Fibroblast of villous mesenchyme (primary cell): Measurements from ENCODE around the gene SLC25A31. TPM values are rescaled to one million over a fixed set of nuclear protein-coding genes. Genes with fewer than 3 reads are reported as not detected.

Source experiments
- DNase-seq: peaks from one replicate; pipeline ENCODE4 v3.0.0-alpha.2; 2010; ENCODE audit warnings: low read depth
- H3K4me3 ChIP-seq: 2 replicates; pipeline ENCODE4 v1.5.1; 2011; ENCODE audit warnings: low read depth, mild to moderate bottlenecking, low read length
- CTCF ChIP-seq: IDR thresholded peaks from 2 replicates; pipeline ENCODE4 v1.5.1; 2012; ENCODE audit warnings: low read depth, mild to moderate bottlenecking, low read length; ENCODE audit not compliant: insufficient read depth
- total RNA-seq: library from RNA; depleted of rRNA; stranded (reverse); fragments of >200 nt; gene quantifications from 2 replicates; pipeline ENCODE4 v1.2.3, GENCODE V29; 2012

Gene SLC25A31
- total RNA-seq = not detected in 2 replicates

- no peak for TF ChIP-seq CTCF
- no peak within 1 kb of the TSS for H3K4me3 ChIP-seq
- DNase-seq = no peak
Measured at GRCh38 chr4:127730142-127730913, at the start of gene SLC25A31. SLC25A31 (plus strand) TSS chr4:127730400; CDS start chr4:127730546, 146 bp downstream.

GRCh38 chr4:127685292-127685691, 44.9 kb upstream of the SLC25A31 start:
- DNase-seq = peak; percentile 5
- H3K4me3 ChIP-seq = no peak overlapping the region
- no peak for TF ChIP-seq CTCF

- no peak for DNase-seq
- H3K4me3 ChIP-seq = no peak overlapping the region
- no peak for TF ChIP-seq CTCF
Measured at GRCh38 chr4:127686658-127687057, 43.5 kb upstream of the SLC25A31 start.

- no peak for DNase-seq
- no peak for TF ChIP-seq CTCF
- no peak overlapping the region for H3K4me3 ChIP-seq
Measured at GRCh38 chr4:127687580-127687979, 42.6 kb upstream of the SLC25A31 start.

GRCh38 chr4:127698789-127699200, 31.4 kb upstream of the SLC25A31 start:
- TF ChIP-seq CTCF = no peak
- no peak overlapping the region for H3K4me3 ChIP-seq
- DNase-seq = peak; percentile 39

GRCh38 chr4:127708985-127709384, 21.2 kb upstream of the SLC25A31 start:
- TF ChIP-seq CTCF = no peak
- H3K4me3 ChIP-seq = no peak overlapping the region
- peak; percentile 39 for DNase-seq

- no peak for TF ChIP-seq CTCF
- no peak overlapping the region for H3K4me3 ChIP-seq
- DNase-seq = no peak
Measured at GRCh38 chr4:127709456-127709855, 20.7 kb upstream of the SLC25A31 start.
